HG02885 (cell line): Measurements from ENCODE around the gene COMMD2.

Experiments used
- ATAC-seq: cut with Tn5 transposase; IDR thresholded peaks from one replicate; pipeline ENCODE4 v1.9.1; 2021; ENCODE audit warnings: mild to moderate bottlenecking; ENCODE audit not compliant: unreplicated experiment, poor library complexity

COMMD2 gene

GRCh38 chr3:149752051-149752787, at the start of gene COMMD2:
Gene COMMD2 (minus strand): TSS chr3:149752489. CDS start chr3:149752444, 45 bp downstream.
- peak; percentile 99 for ATAC-seq

GRCh38 chr3:149801639-149802038, 49.4 kb upstream of the COMMD2 start:
- ATAC-seq, result no peak

- no peak for ATAC-seq
These were observed 48.9 kb upstream of the COMMD2 start for GRCh38 chr3:149801195-149801594.

- ATAC-seq, result no peak
These were observed 48.4 kb upstream of the COMMD2 start for GRCh38 chr3:149800693-149801092.

- no peak for ATAC-seq
These were observed 43.7 kb upstream of the COMMD2 start for GRCh38 chr3:149796026-149796425.

GRCh38 chr3:149792452-149793270, 40.4 kb upstream of the COMMD2 start, which contains the start of gene ANKUB1:
Gene ANKUB1 (minus strand): TSS chr3:149792554. CDS start chr3:149792366, 188 bp downstream.
- no peak for ATAC-seq

- ATAC-seq, result no peak
These were observed 38.4 kb upstream of the COMMD2 start for GRCh38 chr3:149790698-149791097.

- ATAC-seq, result no peak
These were observed 38.0 kb upstream of the COMMD2 start for GRCh38 chr3:149790268-149790667.

- ATAC-seq, result no peak
These were observed 31.9 kb upstream of the COMMD2 start for GRCh38 chr3:149784064-149784704.

- ATAC-seq, result no peak
These were observed 31.3 kb upstream of the COMMD2 start for GRCh38 chr3:149783576-149783975.

GRCh38 chr3:149781741-149782140, 29.5 kb upstream of the COMMD2 start:
- ATAC-seq, result no peak

GRCh38 chr3:149781211-149781610, 28.9 kb upstream of the COMMD2 start:
- ATAC-seq, result peak; percentile 44

- no peak for ATAC-seq
These were observed 25.3 kb upstream of the COMMD2 start for GRCh38 chr3:149777414-149778214.

- ATAC-seq, result no peak
These were observed 23.9 kb upstream of the COMMD2 start for GRCh38 chr3:149776170-149776569.

- no peak for ATAC-seq
These were observed 20.6 kb upstream of the COMMD2 start for GRCh38 chr3:149772861-149773260.

- ATAC-seq, result no peak
These were observed 19.5 kb upstream of the COMMD2 start for GRCh38 chr3:149771652-149772271.

GRCh38 chr3:149770246-149770645, 18.0 kb upstream of the COMMD2 start:
- no peak for ATAC-seq

GRCh38 chr3:149768704-149769103, 16.4 kb upstream of the COMMD2 start:
- ATAC-seq, result no peak

GRCh38 chr3:149767720-149768119, 15.4 kb upstream of the COMMD2 start:
- ATAC-seq, result no peak
